Panc1 (cell line): ENCODE data around the gene FRS2.

Source experiments
- CTCF ChIP-seq: fragments of 450-650 bp; IDR thresholded peaks from 2 replicates; pipeline ENCODE4 v1.5.1; 2017; ENCODE audit warnings: mild to moderate bottlenecking
- POLR2AphosphoS5 ChIP-seq: IDR thresholded peaks from 2 replicates; pipeline ENCODE4 v1.6.1; 2012; ENCODE audit warnings: mild to moderate bottlenecking, low read depth, low read length, moderate library complexity
- REST ChIP-seq, 2 experiments: IDR thresholded peaks; 2 replicates each; pipeline ENCODE4 v1.6.1; 2011 to 2012; ENCODE audit warnings: low read depth in 2 of 2, control low read depth in 1 of 2, low read length in 1 of 2, mild to moderate bottlenecking in 1 of 2, moderate library complexity in 1 of 2; ENCODE audit not compliant: insufficient read depth in 1 of 2
- TCF7L2 ChIP-seq: IDR thresholded peaks from 2 replicates; pipeline ENCODE4 v1.6.1; 2011; ENCODE audit warnings: mild to moderate bottlenecking, low read depth, low read length, inconsistent platforms

GRCh38 chr12:69469854-69470188, 367 bp upstream of the FRS2 start:
- TF ChIP-seq POLR2AphosphoS5 (no peak), CTCF (no peak), REST (IDR thresholded peaks at IDR 0.05; ENCODE audit: insufficient read depth in 1 of 2, low read depth in 2 of 2, low read length in 1 of 2) (no peak), TCF7L2 (no peak)
